SU-DHL-6 (cell line): ENCODE data around the gene SWT1.

Experiments used
- H2AFZ ChIP-seq: fragments of 200-600 bp; sonication (generic); 2 replicates; pipeline ENCODE4 v1.6.1; 2014; ENCODE audit warnings: low read depth, mild to moderate bottlenecking, moderate library complexity, mixed read lengths, antibody characterized with exemption, low read length; ENCODE audit not compliant: severe bottlenecking
- H3F3A ChIP-seq: fragments of 200-600 bp; shearing (Covaris generic); 2 replicates; pipeline ENCODE4 v1.6.0; 2016; ENCODE audit warnings: antibody characterized with exemption, mild to moderate bottlenecking; ENCODE audit not compliant: insufficient read depth
- H3K27ac ChIP-seq: fragments of 200-600 bp; sonication (generic); 2 replicates; pipeline ENCODE4 v1.5.1; 2016; ENCODE audit warnings: low read depth, mild to moderate bottlenecking, low read length, moderate library complexity, mixed read lengths
- H3K27me3 ChIP-seq: fragments of 200-600 bp; sonication (generic), shearing (Covaris generic); 2 replicates; pipeline ENCODE4 v1.6.0; 2014; ENCODE audit warnings: mild to moderate bottlenecking, low read length
- H3K36me3 ChIP-seq: fragments of 200-600 bp; sonication (generic); 2 replicates; pipeline ENCODE4 v1.6.1; 2014; ENCODE audit warnings: mild to moderate bottlenecking, low read length, mixed read lengths
- H3K4me2 ChIP-seq: fragments of 300-600, 200-600 bp; shearing (Covaris generic), sonication (generic); 2 replicates; pipeline ENCODE4 v1.6.0; 2014; ENCODE audit warnings: low read length, low read depth, mild to moderate bottlenecking; ENCODE audit not compliant: poor library complexity, severe bottlenecking
- H3K4me3 ChIP-seq: fragments of 200-600 bp; sonication (generic); 2 replicates; pipeline ENCODE4 v1.5.1; 2014; ENCODE audit warnings: antibody characterized with exemption, low read length, mild to moderate bottlenecking, mixed read lengths; ENCODE audit not compliant: insufficient read depth, poor library complexity, severe bottlenecking
- H3K79me2 ChIP-seq: fragments of 200-600 bp; sonication (generic); 2 replicates; pipeline ENCODE4 v1.6.1; 2014; ENCODE audit warnings: mild to moderate bottlenecking, low read length, moderate library complexity; ENCODE audit not compliant: insufficient read depth
- H3K9ac ChIP-seq: fragments of 200-600 bp; sonication (generic); 2 replicates; pipeline ENCODE4 v1.7.0; 2014; ENCODE audit warnings: mild to moderate bottlenecking, low read length
- H3K9me2 ChIP-seq: fragments of 200-600 bp; sonication (generic); replicated peaks from 2 replicates; pipeline ENCODE4 v1.6.1; 2014; ENCODE audit warnings: low read length; ENCODE audit not compliant: insufficient read depth
- H3K9me3 ChIP-seq: fragments of 200-600 bp; sonication (generic); 2 replicates; pipeline ENCODE4 v1.6.1; 2014; ENCODE audit warnings: low read length, mixed read lengths; ENCODE audit not compliant: insufficient read depth
- H4K20me1 ChIP-seq: fragments of 200-600 bp; sonication (generic); 2 replicates; pipeline ENCODE4 v1.6.1; 2014; ENCODE audit warnings: low read depth, mild to moderate bottlenecking, antibody characterized with exemption, low read length, moderate library complexity, mixed read lengths
- CTCF ChIP-seq: fragments of 200-600 bp; sonication (generic); IDR thresholded peaks from one replicate; pipeline ENCODE4 v1.5.1; 2017; ENCODE audit warnings: antibody characterized with exemption, mild to moderate bottlenecking, low read length, moderate library complexity; ENCODE audit not compliant: insufficient read depth, poor library complexity, severe bottlenecking
- EZH2phosphoT487 ChIP-seq: fragments of 200-600 bp; sonication (generic), shearing (Covaris generic); conservative IDR thresholded peaks from 2 replicates; pipeline ENCODE4 v1.6.1; 2018; ENCODE audit warnings: mild to moderate bottlenecking, antibody characterized with exemption, low read length, moderate library complexity, mixed read lengths

Gene SWT1

GRCh38 chr1:185288435-185288834, 131.5 kb downstream of the SWT1 start:
- no peak for TF ChIP-seq CTCF
- no peak for TF ChIP-seq EZH2phosphoT487
- Histone ChIP-seq H3K4me2 (no peak overlapping the region), H3F3A (peaks cover 8% of the 10 kb centered on the region; the same call in 1 of the 2 replicates), H2AFZ (no peak overlapping the region), H3K27me3 (no peaks in the 10 kb centered on the region), H3K9me3 (no peaks in the 10 kb centered on the region), H3K9ac (no peak overlapping the region), H3K36me3 (no peaks in the 10 kb centered on the region), H4K20me1 (no peaks in the 10 kb centered on the region), H3K9me2 (no peaks in the 10 kb centered on the region), H3K79me2 (no peaks in the 10 kb centered on the region), H3K27ac (no peak overlapping the region), H3K4me3 (no peak overlapping the region)

GRCh38 chr1:185289880-185290279, 132.9 kb downstream of the SWT1 start:
- Histone ChIP-seq H2AFZ (no peak overlapping the region), H3K4me3 (no peak overlapping the region), H3K36me3 (peaks cover under 1% of the 10 kb centered on the region; the same call in 1 of the 2 replicates)

GRCh38 chr1:185291159-185291558, 134.2 kb downstream of the SWT1 start:
- H3K27ac ChIP-seq, result no peak overlapping the region
- H3K9me2 ChIP-seq, result no peaks in the 10 kb centered on the region
- H3K9ac ChIP-seq, result no peak overlapping the region
- H3F3A ChIP-seq, result peaks cover 11% of the 10 kb centered on the region; the same call in 1 of the 2 replicates
- no peak overlapping the region for H3K4me3 ChIP-seq
- peaks cover 14% of the 10 kb centered on the region for H3K36me3 ChIP-seq
- no peaks in the 10 kb centered on the region for H4K20me1 ChIP-seq
- no peak overlapping the region for H2AFZ ChIP-seq
- H3K79me2 ChIP-seq, result no peaks in the 10 kb centered on the region
- H3K27me3 ChIP-seq, result no peaks in the 10 kb centered on the region
- H3K9me3 ChIP-seq, result no peaks in the 10 kb centered on the region
- no peak overlapping the region for H3K4me2 ChIP-seq
- no peak for TF ChIP-seq EZH2phosphoT487
- TF ChIP-seq CTCF, result no peak

More at GRCh38 chr1:185289880-185290279, 132.9 kb downstream of the SWT1 start:
- no peak overlapping the region for H3K9ac ChIP-seq
- no peaks in the 10 kb centered on the region for H3K9me3 ChIP-seq
- H3F3A ChIP-seq, result peaks cover 8% of the 10 kb centered on the region; the same call in 1 of the 2 replicates
- H3K79me2 ChIP-seq, result no peaks in the 10 kb centered on the region
- no peaks in the 10 kb centered on the region for H3K27me3 ChIP-seq
- no peak overlapping the region for H3K27ac ChIP-seq
- no peaks in the 10 kb centered on the region for H4K20me1 ChIP-seq
- TF ChIP-seq CTCF (no peak), EZH2phosphoT487 (no peak)
- H3K4me2 ChIP-seq, result no peak overlapping the region
- no peaks in the 10 kb centered on the region for H3K9me2 ChIP-seq
